ENCODE measurements around the gene SYNJ2.

SYNJ2 gene

GRCh38 chr6:158059108-158059507, 77.4 kb downstream of the SYNJ2 start:
- Histone ChIP-seq H4K20me1 (ENCODE audit: insufficient read depth, low read length) (no peaks in the 10 kb centered on the region), H3K4me1 (ENCODE audit: low read length) (no peaks in the 10 kb centered on the region), H3K4me2 (ENCODE audit: low read depth, low read length) (no peak overlapping the region), H3K27me3 (replicated peaks; ENCODE audit: insufficient read depth, low read length) (no peaks in the 10 kb centered on the region), H3K79me2 (ENCODE audit: low read length) (no peaks in the 10 kb centered on the region), H3K27ac (ENCODE audit: low read length) (no peak overlapping the region), H3F3A (ENCODE audit: insufficient read depth, low read length) (no peaks in the 10 kb centered on the region), H2AFZ (ENCODE audit: low read length) (no peak overlapping the region), H3K4me3 (ENCODE audit: low read length) (no peak overlapping the region), H3K9me2 (replicated peaks; ENCODE audit: insufficient read depth, low read length) (no peaks in the 10 kb centered on the region), H3K9ac (ENCODE audit: low read length) (no peak overlapping the region), H3K9me3 (replicated peaks; ENCODE audit: insufficient read depth, low read length) (no peaks in the 10 kb centered on the region), H3K36me3 (replicated peaks; ENCODE audit: insufficient read depth, low read length) (no peaks in the 10 kb centered on the region)
- no peak for TF ChIP-seq EZH2 (optimal IDR thresholded peaks at IDR 0.05; ENCODE audit: low read depth, low read length)
- TF ChIP-seq, protein P1, sequence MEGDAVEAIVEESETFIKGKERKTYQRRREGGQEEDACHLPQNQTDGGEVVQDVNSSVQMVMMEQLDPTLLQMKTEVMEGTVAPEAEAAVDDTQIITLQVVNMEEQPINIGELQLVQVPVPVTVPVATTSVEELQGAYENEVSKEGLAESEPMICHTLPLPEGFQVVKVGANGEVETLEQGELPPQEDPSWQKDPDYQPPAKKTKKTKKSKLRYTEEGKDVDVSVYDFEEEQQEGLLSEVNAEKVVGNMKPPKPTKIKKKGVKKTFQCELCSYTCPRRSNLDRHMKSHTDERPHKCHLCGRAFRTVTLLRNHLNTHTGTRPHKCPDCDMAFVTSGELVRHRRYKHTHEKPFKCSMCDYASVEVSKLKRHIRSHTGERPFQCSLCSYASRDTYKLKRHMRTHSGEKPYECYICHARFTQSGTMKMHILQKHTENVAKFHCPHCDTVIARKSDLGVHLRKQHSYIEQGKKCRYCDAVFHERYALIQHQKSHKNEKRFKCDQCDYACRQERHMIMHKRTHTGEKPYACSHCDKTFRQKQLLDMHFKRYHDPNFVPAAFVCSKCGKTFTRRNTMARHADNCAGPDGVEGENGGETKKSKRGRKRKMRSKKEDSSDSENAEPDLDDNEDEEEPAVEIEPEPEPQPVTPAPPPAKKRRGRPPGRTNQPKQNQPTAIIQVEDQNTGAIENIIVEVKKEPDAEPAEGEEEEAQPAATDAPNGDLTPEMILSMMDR (IDR thresholded peaks at IDR 0.05; ENCODE audit: low read length) = no peak
- TF ChIP-seq EZH2phosphoT487 (IDR thresholded peaks at IDR 0.05; ENCODE audit: low read length) = no peak
- no peak for DNase-seq

DNA sequence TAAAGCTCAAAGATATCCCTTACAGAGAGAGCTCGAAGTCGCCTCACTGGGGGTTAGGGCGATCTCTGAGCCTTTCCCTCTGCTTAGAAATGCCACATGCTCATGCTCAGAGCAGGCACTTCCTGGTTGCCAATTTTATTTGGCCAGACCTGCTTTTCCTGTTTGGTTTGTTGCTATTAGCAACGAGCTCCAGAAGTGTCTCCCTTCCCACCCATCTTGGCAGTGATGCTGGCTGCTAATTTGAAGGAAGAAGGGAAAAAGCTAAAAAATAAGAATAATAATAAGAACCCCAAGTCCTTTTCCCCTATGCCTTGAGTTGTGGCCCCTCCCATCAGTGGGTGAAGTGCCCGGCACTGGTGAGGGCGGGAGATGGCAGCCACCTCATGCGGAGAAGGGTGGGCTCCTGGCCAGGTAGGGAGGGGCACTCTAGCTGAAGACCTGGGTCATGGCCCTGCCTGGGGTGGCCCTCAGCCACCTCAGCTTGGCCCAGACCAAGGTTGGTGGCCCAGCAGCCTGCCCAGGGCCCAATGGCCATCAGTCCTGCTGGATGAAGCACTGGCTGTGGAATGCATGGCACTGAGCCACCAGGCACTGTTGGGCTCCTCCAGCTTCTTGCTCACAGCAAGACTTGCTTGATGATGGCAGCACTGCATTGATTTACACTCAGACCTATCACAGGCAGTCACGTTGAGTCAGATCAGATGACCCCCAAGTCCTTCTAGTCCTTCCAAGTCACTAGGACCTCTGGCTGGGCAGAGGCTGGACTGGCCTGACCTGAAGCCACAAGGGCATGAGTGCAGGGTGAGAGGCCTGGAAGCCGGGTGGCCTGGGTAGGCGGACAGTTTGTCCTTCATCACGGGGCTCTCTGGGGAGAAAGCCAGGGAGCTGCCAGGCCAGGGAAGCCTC, 79.0 kb downstream of the SYNJ2 start:
- H3K36me3 ChIP-seq (replicated peaks; ENCODE audit: insufficient read depth, low read length) = no peaks in the 10 kb centered on the region
- no peak overlapping the region for H3K9ac ChIP-seq (ENCODE audit: low read length)
- TF ChIP-seq, protein P1 (IDR thresholded peaks at IDR 0.05; ENCODE audit: low read length) = no peak
- TF ChIP-seq EZH2 (optimal IDR thresholded peaks at IDR 0.05; ENCODE audit: low read depth, low read length) = no peak
- TF ChIP-seq EZH2phosphoT487 (IDR thresholded peaks at IDR 0.05; ENCODE audit: low read length) = no peak
- H3K9me3 ChIP-seq (replicated peaks; ENCODE audit: insufficient read depth, low read length) = no peaks in the 10 kb centered on the region
- H4K20me1 ChIP-seq (ENCODE audit: insufficient read depth, low read length) = no peaks in the 10 kb centered on the region
- no peak overlapping the region for H3K27ac ChIP-seq (ENCODE audit: low read length)
- no peak overlapping the region for H2AFZ ChIP-seq (ENCODE audit: low read length)
- H3K4me3 ChIP-seq (ENCODE audit: low read length) = no peak overlapping the region
- H3K4me1 ChIP-seq (ENCODE audit: low read length) = no peaks in the 10 kb centered on the region
- H3F3A ChIP-seq (ENCODE audit: insufficient read depth, low read length) = no peaks in the 10 kb centered on the region
- no peaks in the 10 kb centered on the region for H3K27me3 ChIP-seq (replicated peaks; ENCODE audit: insufficient read depth, low read length)
- no peaks in the 10 kb centered on the region for H3K79me2 ChIP-seq (ENCODE audit: low read length)
- no peak overlapping the region for H3K4me2 ChIP-seq (ENCODE audit: low read depth, low read length)
- H3K9me2 ChIP-seq (replicated peaks; ENCODE audit: insufficient read depth, low read length) = no peaks in the 10 kb centered on the region
- no peak for DNase-seq

- Histone ChIP-seq H3K79me2 (ENCODE audit: low read length) (no peaks in the 10 kb centered on the region), H3K27ac (ENCODE audit: low read length) (no peak overlapping the region), H3K9me3 (replicated peaks; ENCODE audit: insufficient read depth, low read length) (no peaks in the 10 kb centered on the region), H3K4me1 (ENCODE audit: low read length) (no peaks in the 10 kb centered on the region), H3K36me3 (replicated peaks; ENCODE audit: insufficient read depth, low read length) (no peaks in the 10 kb centered on the region), H3K27me3 (replicated peaks; ENCODE audit: insufficient read depth, low read length) (no peaks in the 10 kb centered on the region), H4K20me1 (ENCODE audit: insufficient read depth, low read length) (no peaks in the 10 kb centered on the region), H3K4me2 (ENCODE audit: low read depth, low read length) (no peak overlapping the region), H3K9ac (ENCODE audit: low read length) (no peak overlapping the region), H3K4me3 (ENCODE audit: low read length) (no peak overlapping the region), H3K9me2 (replicated peaks; ENCODE audit: insufficient read depth, low read length) (no peaks in the 10 kb centered on the region), H2AFZ (ENCODE audit: low read length) (no peak overlapping the region), H3F3A (ENCODE audit: insufficient read depth, low read length) (no peaks in the 10 kb centered on the region)
- TF ChIP-seq, protein P1 (IDR thresholded peaks at IDR 0.05; ENCODE audit: low read length) = no peak
- TF ChIP-seq EZH2 (optimal IDR thresholded peaks at IDR 0.05; ENCODE audit: low read depth, low read length) (no peak), EZH2phosphoT487 (IDR thresholded peaks at IDR 0.05; ENCODE audit: low read length) (no peak)
- no peak for DNase-seq
Observed at GRCh38 chr6:158061361-158061708, 79.7 kb downstream of the SYNJ2 start.

Data from MM.1S (cell line).